Upper lobe of left lung (tissue), 4 donors: ENCODE measurements around the gene SLCO4A1.

ENCODE experiments used
- EP300 ChIP-seq, 4 donors: sonication (generic); formaldehyde crosslinking; IDR thresholded peaks; one replicate each; pipeline ENCODE4 v1.5.1; 2017; ENCODE audit warnings: antibody characterized with exemption in 4 of 4, control low read depth in 2 of 4
- POLR2A ChIP-seq, 4 donors: fragments of 450-650 bp; IDR thresholded peaks; one replicate each; pipeline ENCODE4 v1.5.1; 2016 to 2017; ENCODE audit warnings: antibody characterized with exemption in 4 of 4, mild to moderate bottlenecking in 2 of 4
- POLR2AphosphoS5 ChIP-seq, 2 donors: sonication (generic); formaldehyde crosslinking; IDR thresholded peaks; one replicate each; pipeline ENCODE4 v1.5.1; 2017; ENCODE audit warnings: antibody characterized with exemption in 2 of 2
- TF ChIP-seq, protein P1 (sequence below), 6 experiments: fragments of 450-650 bp in 4 of 6; fragments of 200-600 bp in 2 of 6; sonication (generic) in 2 of 6; IDR thresholded peaks; one replicate each; pipeline ENCODE4 v1.5.1; 2016 to 2019; ENCODE audit warnings: antibody characterized with exemption in 6 of 6

DNA sequence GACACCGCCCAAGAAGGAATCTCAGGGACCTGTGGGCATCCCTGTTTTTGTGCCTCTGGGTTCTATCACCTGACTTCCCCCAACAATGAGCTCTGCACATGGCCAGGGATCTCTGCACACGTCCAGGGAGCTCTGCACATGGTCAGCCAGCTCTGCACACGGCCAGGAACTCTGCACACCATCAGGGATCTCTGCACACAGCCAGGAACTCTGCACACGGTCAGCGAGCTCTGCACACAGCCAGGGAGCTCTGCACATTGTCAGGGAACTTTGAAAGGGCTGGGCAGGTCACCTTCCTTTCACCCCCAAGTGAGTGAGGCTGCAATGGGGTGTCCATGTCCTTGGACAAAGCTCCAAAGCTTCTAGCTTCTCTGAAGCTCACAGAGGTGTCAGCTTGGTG, 5.2 kb upstream of the SLCO4A1 start:
- TF ChIP-seq, protein P1, sequence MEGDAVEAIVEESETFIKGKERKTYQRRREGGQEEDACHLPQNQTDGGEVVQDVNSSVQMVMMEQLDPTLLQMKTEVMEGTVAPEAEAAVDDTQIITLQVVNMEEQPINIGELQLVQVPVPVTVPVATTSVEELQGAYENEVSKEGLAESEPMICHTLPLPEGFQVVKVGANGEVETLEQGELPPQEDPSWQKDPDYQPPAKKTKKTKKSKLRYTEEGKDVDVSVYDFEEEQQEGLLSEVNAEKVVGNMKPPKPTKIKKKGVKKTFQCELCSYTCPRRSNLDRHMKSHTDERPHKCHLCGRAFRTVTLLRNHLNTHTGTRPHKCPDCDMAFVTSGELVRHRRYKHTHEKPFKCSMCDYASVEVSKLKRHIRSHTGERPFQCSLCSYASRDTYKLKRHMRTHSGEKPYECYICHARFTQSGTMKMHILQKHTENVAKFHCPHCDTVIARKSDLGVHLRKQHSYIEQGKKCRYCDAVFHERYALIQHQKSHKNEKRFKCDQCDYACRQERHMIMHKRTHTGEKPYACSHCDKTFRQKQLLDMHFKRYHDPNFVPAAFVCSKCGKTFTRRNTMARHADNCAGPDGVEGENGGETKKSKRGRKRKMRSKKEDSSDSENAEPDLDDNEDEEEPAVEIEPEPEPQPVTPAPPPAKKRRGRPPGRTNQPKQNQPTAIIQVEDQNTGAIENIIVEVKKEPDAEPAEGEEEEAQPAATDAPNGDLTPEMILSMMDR (IDR thresholded peaks at IDR 0.05) = no peak
- TF ChIP-seq POLR2A (IDR thresholded peaks at IDR 0.05) (no peak), EP300 (IDR thresholded peaks at IDR 0.05) (no peak), POLR2AphosphoS5 (IDR thresholded peaks at IDR 0.05) (no peak)
